Chondrocyte (in vitro differentiated cells): ENCODE data around the gene GPC6. TPM values are rescaled to one million over a fixed set of nuclear protein-coding genes. Genes with fewer than 3 reads are reported as not detected.

ENCODE experiments used
- DNase-seq: peaks from one replicate; pipeline ENCODE4 v3.0.0; 2021; ENCODE audit warnings: mixed read lengths, low spot score
- H3K27ac Mint-ChIP-seq: one replicate; pipeline ENCODE4 v1.8.0; 2021; ENCODE audit warnings: mild to moderate bottlenecking, moderate library complexity, mixed read lengths; ENCODE audit not compliant: unreplicated experiment
- H3K27me3 Mint-ChIP-seq: 2 replicates; pipeline ENCODE4 v1.8.0; 2021; ENCODE audit warnings: low read depth, mixed read lengths
- H3K36me3 Mint-ChIP-seq: 2 replicates; pipeline ENCODE4 v1.8.0; 2021; ENCODE audit warnings: low read depth, mixed read lengths
- H3K4me1 Mint-ChIP-seq: 2 replicates; pipeline ENCODE4 v1.8.0; 2021; ENCODE audit warnings: low read depth, mild to moderate bottlenecking, mixed read lengths
- H3K4me3 Mint-ChIP-seq: one replicate; pipeline ENCODE4 v1.8.0; 2021; ENCODE audit warnings: mild to moderate bottlenecking, moderate library complexity, mixed read lengths; ENCODE audit not compliant: unreplicated experiment
- H3K9me3 Mint-ChIP-seq: 2 replicates; pipeline ENCODE4 v1.8.0; 2021; ENCODE audit warnings: low read depth, mixed read lengths
- CTCF ChIP-seq: fragments of 200-600 bp; sonication (generic); IDR thresholded peaks from 2 replicates; pipeline ENCODE4 v1.5.0; 2021; ENCODE audit warnings: antibody characterized with exemption, mild to moderate bottlenecking, moderate library complexity
- total RNA-seq: library from RNA; stranded (reverse); gene quantifications from 3 replicates; pipeline ENCODE4 v1.2.1, GENCODE V29; 2021

The GPC6 gene
- total RNA-seq, 1 donor from 2014 or later: 76.1 TPM

- Mint-ChIP-seq H3K4me3 (no peak overlapping the region), H3K4me1 (peaks cover 15% of the 10 kb centered on the region), H3K36me3 (peaks cover 4% of the 10 kb centered on the region), H3K27ac (peak overlapping the region; percentile 53), H3K9me3 (no peaks in the 10 kb centered on the region), H3K27me3 (no peaks in the 10 kb centered on the region)
- DNase-seq: no peak
- TF ChIP-seq CTCF: no peak
Observed at GRCh38 chr13:94154367-94154766, 927.8 kb downstream of the GPC6 start.

GRCh38 chr13:94157705-94158218 is 931.2 kb downstream of the GPC6 start:
- peaks cover 20% of the 10 kb centered on the region for H3K4me1 Mint-ChIP-seq
- H3K4me3 Mint-ChIP-seq: no peak overlapping the region
- TF ChIP-seq CTCF: no peak
- H3K27ac Mint-ChIP-seq: no peak overlapping the region
- peaks cover 2% of the 10 kb centered on the region for H3K36me3 Mint-ChIP-seq
- DNase-seq: no peak
- peaks cover 2% of the 10 kb centered on the region for H3K9me3 Mint-ChIP-seq
- H3K27me3 Mint-ChIP-seq: no peaks in the 10 kb centered on the region

GRCh38 chr13:94160875-94161274 is 934.3 kb downstream of the GPC6 start:
- no peak for TF ChIP-seq CTCF
- Mint-ChIP-seq H3K9me3 (peaks cover 2% of the 10 kb centered on the region), H3K4me1 (peaks cover 15% of the 10 kb centered on the region), H3K27me3 (no peaks in the 10 kb centered on the region), H3K27ac (no peak overlapping the region), H3K4me3 (no peak overlapping the region), H3K36me3 (peaks cover 2% of the 10 kb centered on the region)
- DNase-seq: no peak

GRCh38 chr13:94162289-94162688 is 935.7 kb downstream of the GPC6 start:
- no peak for TF ChIP-seq CTCF
- Mint-ChIP-seq H3K4me3 (no peak overlapping the region), H3K4me1 (peaks cover 18% of the 10 kb centered on the region), H3K36me3 (peaks cover 2% of the 10 kb centered on the region), H3K27me3 (no peaks in the 10 kb centered on the region), H3K27ac (no peak overlapping the region), H3K9me3 (peaks cover 3% of the 10 kb centered on the region)
- no peak for DNase-seq

- Mint-ChIP-seq H3K9me3 (peaks cover 6% of the 10 kb centered on the region), H3K36me3 (peaks cover 4% of the 10 kb centered on the region), H3K4me3 (no peak overlapping the region), H3K27ac (no peak overlapping the region), H3K4me1 (peaks cover 22% of the 10 kb centered on the region), H3K27me3 (no peaks in the 10 kb centered on the region)
- no peak for DNase-seq
- no peak for TF ChIP-seq CTCF
Observed at GRCh38 chr13:94163535-94163934, 936.9 kb downstream of the GPC6 start.
